Posterior cingulate gyrus (tissue), 11 donors: Measurements from ENCODE around the gene INPP4B.

Experiments
- DNase-seq, 10 donors: peaks; one replicate each; pipeline versions ENCODE4 v3.0.0 to v3.0.0-alpha.2; 2020 to 2021; ENCODE audit warnings: mixed read lengths in 3 of 10
- intact Hi-C: fragments of 100-400 bp; cut with DNase I; formaldehyde crosslinking; loops from one replicate; pipeline ENCODE4 v1.15.1; 2023

The INPP4B gene

DNA sequence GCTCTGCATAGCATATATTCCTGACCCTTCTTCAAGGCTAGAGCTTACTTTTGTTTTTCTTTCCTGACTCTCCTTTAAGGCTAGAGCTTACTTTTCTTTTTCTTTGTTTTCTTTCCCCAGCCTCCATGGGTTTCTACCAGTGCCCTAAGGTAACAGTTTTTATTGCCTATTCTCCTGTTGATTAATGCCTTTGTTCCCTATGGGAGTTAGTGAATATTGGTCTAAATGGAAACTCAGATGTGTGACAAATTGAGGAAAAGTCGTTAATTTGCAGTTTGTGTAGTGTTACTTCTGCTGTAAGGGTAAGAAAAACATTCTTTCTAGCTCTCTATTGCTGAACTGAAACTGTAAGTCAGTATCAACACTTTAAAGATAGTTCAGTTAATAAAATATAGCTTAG is 851.0 kb downstream of the INPP4B start:
- DNase-seq, result no peak

DNA sequence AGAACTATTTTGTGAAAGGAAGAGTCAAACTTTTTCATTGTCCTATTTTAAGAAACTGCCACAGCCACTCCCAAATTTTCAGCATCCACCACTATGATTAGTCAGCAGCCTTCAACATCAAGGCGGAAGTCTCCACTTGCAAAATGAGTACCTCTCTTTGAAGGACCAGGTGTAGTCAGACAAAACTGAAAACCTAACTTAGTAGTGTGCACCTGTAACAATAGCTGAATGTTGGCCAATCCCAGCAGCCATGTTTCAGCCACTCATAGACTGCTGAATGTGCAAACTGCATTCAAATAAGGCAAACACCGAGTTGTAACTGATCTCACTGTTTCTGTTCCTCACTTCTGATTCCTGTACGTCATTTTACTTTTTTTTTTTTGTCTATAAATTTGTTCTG is 868.7 kb downstream of the INPP4B start:
- DNase-seq, result no peak
- intact Hi-C loops, result no loop called here

More for the DNA sequence above, 851.0 kb downstream of the INPP4B start:
- intact Hi-C loops, result no loop called here
